ENCODE results near the gene HCRTR1.
"Not testable (repeated sequence)": the region's sequence is repeated elsewhere in the genome, so short reads cannot be mapped to it uniquely, and the experiment has no call there.

DNA sequence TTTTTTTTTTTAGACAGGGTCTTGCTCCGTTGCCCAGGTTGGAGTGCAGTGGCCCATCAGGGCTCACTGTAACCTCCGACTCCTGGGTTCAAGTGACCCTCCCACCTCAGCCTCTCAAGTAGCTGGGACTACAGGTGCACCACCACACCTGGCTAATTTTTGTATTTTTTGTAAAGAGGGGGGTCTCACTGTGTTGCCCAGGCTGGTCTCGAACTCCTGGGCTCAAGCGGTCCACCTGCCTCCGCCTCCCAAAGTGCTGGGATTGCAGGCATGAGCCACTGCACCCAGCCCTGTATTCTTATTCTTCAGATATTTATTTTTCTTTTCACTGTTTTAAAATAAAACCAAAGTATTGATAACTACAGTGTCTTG is 30.2 kb upstream of the HCRTR1 start:
- TF ChIP-seq POLR2A (IDR thresholded peaks at IDR 0.05; ENCODE audit: low read length); GATA1 (IDR thresholded peaks at IDR 0.05; ENCODE audit: low read depth, low read length): not testable (repeated sequence)

Measured in erythroblast (primary cell).